HG02840 (cell line): Measurements from ENCODE around the gene RAB37.

Experiments used
- ATAC-seq: cut with Tn5 transposase; IDR thresholded peaks from one replicate; pipeline ENCODE4 v1.9.1; 2021; ENCODE audit warnings: mild to moderate bottlenecking, moderate library complexity, moderate number of reproducible peaks; ENCODE audit not compliant: unreplicated experiment, low FRiP score

RAB37 gene

DNA sequence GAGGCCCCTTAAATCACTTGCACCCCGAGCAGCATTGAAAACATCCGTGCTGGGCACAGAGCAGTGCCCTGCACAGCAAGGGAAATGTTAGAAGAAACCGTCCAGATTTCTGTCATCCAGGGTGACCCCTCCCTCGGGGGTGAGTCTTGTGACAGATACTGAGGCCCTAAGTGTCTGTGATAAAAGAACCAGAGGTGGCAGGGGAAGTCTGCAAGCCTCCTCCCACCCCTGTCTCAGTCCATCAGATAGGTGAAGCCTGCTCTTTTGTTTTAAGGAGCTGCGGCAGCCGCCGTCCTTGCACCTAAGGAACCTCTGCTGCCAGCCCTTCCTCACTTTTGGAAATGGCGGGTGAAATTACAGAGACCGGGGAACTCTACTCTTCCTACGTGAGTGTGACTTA is 39.9 kb downstream of the RAB37 start:
- ATAC-seq, result no peak

DNA sequence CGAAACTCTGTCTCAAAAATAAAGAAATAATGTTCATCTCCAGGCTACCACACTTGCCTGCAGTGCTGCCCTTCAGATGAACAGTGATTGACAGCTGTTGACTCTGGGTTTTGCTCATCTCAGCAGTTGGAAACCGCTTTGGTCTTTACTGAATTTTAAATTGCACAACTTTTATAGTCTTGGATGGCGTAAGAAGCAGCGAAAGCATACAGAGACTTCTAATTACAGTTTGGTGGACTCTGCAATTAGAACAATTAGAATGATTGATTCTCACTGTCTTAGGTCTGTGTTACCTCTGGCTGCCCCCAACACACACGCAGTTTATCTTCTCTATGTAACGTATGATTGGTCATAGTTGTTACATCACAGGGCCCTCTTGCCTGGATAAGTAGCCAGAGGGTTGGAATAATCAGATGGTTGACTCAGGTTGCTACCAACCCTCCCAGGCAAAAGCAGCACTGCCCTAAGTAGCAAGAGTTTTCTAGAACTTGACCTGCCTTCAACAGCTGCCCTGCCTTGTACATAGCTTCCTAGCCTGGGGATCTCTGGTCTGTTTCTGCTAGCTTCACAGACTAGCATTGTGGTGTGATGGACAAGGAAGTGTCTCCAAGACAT is 41.0 kb downstream of the RAB37 start:
- no peak for ATAC-seq

DNA sequence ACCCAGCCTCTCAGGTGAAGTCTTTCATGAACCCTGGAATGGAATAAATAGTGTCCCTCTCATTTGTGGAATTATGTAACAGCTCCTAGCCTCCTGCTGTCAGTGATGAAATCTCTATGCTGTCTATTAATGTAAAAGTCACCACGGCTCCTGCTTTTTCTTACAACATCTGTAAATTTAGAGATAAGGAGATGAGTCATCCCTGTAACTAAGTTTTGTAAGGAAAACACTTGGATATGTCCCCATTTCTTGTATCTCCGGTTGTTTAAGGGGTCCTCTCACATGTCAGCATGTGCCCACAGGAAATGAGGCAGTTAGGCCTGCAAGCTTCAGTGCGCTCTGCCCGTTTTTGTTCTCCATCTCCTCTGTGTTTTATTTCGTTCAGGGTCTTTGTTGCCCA is 41.9 kb downstream of the RAB37 start:
- ATAC-seq, result no peak

DNA sequence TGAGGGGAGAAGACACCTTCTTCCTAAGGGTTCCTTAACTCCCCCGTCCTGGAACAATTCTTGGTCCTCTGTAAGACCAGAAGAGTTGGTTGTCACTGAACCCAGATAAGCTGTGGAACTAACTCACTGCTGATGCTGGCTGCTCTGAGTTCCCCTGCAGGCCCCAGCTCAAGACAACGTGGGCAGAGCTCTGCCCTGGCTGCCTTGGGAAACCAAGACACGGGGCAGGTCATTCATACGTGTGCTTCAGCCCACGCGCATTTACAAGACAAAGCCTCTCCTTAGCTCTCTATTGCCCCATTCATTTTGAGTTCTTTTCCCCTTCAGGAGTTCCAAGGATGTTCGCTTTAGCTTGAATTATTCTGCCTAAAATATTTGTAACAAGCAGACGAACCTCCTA is 42.4 kb downstream of the RAB37 start:
- ATAC-seq, result no peak

GRCh38 chr17:74779948-74780400 is 42.9 kb downstream of the RAB37 start:
- ATAC-seq, result no peak

GRCh38 chr17:74780443-74781238 is 43.6 kb downstream of the RAB37 start:
- no peak for ATAC-seq

- ATAC-seq, result no peak
Measured at GRCh38 chr17:74782571-74782970, 45.5 kb downstream of the RAB37 start.

DNA sequence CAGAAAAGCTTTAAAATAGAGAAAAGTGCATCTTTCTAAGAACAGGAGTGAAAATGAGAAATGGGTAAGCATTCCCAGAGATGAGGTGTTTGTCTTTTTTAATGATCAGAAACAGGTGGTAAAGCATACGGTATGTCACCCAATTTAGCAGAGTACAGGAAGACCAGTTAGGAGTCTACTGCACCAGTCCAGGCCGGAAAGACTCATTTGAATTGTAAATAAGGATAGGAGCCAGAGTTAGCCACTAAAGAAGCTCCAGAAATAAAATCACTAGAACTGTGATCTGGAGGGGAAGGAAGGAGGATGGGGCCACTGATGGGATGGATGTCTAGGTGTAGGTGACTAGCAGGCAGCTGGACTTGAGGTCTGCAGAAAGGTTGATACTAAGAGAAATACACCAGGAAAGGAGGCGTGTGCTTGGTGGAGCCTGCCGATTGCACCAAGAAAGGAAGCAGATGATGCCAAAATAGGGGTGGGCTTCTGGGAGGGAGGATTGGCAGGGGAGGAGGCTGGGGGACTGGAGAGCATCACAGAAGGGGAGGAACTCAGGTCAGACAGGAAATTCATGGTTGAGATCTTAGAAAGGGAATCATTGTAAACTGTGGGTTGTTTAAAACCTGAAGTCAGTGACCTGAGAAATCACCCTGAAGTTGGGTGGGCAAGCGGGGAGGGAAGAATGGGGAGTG is 47.2 kb downstream of the RAB37 start:
- ATAC-seq, result no peak

DNA sequence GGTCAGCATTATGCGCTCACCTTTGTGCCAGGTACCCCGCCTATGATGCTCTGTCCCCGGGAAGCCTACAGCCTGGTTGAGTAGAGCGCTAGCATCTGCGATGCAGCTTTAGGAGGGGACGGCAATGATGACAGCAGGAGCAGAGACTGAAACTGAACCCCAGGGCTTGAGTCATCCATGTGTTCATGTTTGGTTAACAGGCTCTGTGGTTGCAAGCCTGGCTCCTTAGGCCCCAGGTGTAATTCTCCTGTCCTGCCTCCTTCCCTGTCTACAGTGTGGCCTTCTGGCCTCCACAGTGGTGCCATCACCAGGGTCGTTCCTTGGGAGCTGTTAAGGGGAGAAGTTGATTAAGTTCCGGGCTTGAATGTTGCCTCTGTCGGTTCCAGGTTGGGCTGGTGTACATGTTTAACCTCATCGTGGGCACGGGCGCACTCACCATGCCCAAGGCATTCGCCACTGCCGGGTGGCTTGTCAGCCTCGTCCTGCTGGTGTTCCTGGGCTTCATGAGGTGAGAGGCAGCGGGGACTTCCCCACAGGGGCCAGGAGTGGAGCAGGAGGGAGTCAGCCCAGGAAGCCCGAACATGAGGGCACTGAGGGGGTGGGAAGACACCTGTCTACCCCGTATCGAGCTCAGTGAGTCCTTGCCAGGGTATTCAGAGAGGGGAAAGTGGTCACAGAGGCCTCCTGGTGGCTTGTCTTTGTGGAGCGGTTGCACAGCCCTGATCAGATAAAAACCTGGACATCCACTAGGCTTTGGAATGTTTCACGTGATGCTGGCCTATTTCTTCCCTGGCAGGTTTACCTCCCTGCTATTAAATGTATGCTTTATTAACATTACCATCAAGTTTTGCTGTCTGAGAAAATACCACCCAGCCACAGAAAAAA is 48.3 kb downstream of the RAB37 start:
- ATAC-seq, result no peak

GRCh38 chr17:74785981-74786360 is 48.9 kb downstream of the RAB37 start:
- no peak for ATAC-seq

- ATAC-seq, result no peak
Measured at GRCh38 chr17:74786431-74787055, 49.5 kb downstream of the RAB37 start.

DNA sequence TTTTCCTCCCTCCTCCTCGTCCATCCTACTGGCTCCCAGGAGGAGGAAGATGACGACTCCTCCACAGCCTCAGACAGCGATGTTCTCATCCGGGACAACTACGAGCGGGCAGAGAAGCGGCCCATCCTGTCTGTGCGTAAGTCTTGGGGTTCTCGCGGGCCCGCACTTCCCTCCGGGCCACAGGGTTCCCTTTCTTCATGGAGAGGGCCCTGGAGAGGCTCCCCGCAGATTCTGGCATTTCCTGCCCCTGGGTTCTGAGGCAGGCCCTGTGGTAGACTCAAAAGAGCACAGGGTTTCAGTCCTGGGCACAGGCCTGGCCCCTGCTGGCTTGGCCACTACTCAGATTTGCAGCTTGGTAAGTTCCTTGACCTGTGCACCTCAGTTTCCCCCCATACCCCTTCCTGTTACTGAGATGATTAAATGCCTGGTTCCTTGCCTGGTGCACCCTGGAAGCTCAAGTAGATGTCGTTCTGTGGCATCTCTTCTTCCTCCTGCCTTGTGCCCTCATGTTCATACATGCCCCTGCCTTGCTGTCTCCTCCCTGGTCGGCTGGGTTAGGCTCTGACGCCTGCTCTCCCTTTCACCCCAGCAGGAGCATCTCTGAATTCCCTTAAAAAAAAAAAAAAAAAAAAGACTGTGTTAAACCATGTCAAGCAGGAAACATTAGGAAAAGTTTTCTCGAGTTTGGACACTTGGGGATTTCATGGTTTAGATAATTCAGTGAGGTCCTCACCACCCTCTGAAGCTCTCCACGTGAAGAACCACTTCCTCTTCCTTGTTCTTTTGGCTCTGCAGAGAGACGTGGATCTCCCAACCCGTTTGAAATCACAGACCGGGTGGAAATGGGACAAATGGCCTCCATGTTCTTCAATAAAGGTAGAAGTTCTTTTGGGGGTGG is 53.4 kb downstream of the RAB37 start:
- ATAC-seq, result no peak

DNA sequence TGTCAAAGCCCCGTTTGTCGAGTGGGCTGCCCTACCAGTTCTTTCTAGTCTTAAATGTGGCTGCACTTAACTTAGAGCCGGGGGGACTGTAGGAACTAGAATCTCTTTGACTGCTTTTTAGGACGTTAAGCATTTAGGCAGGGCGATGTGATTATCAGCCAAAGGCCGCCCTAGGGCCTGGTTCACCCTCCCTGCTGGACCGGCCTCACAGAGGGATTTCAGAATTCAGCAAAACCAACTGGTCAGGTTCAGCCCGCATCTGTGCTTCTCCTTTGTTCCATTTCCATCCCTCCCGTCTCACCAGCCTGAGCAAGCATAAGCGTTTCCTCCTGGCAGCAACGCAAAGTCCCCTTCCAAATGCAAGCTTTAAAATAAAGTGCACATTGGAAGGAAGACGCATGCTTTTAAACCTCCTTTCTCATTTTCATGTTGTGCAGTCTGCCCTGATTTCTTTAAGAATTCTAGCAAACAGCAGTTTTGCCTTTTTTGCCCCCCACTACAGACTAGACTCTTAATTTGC is 55.6 kb downstream of the RAB37 start:
- no peak for ATAC-seq

GRCh38 chr17:74795327-74796020 is 58.4 kb downstream of the RAB37 start:
- ATAC-seq, result no peak

DNA sequence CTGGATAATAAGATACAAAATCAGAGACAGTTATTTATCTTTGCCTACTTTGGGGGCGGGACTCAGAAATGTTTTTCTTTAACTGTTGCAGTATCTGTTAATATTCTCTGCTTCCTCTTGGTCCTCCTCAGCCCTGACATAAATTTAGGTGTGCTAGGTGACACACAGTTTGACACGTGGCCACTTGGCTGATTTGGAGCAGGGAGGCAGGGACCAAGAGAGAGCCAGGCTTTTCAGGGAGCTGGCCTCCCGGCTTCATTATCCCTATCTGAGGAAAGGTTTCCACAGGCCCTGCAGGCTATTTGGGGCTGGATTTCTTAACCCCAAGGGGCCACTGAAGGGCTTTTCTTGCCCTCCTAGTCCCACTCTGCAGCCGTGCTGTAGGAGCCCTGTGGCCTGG is 59.2 kb downstream of the RAB37 start:
- ATAC-seq, result no peak

DNA sequence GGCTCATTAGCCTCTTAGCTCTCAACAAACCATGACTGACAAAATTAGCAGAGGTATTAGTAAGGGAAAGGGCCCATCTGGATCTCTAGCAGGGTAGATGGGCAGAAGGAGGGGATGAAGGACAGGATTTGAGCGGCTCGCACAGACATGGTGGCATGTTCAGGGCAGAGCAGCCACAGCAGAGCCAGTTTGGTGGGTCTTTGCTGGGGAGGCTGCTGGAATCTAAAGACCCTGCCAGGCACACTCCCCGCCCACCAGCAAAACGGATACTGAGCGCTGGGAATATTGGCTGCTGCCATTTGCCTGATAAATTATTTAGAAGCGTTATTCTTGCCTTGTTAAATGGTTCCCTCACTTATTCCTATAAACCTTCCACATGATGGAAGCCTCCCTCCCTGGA is 59.8 kb downstream of the RAB37 start:
- ATAC-seq, result no peak
